HG03095 (cell line): Measurements from ENCODE around the gene ST3GAL3.

Experiments used
- ATAC-seq: cut with Tn5 transposase; IDR thresholded peaks from one replicate; pipeline ENCODE4 v1.9.1; 2021; ENCODE audit warnings: moderate library complexity; ENCODE audit not compliant: unreplicated experiment

Gene ST3GAL3

DNA sequence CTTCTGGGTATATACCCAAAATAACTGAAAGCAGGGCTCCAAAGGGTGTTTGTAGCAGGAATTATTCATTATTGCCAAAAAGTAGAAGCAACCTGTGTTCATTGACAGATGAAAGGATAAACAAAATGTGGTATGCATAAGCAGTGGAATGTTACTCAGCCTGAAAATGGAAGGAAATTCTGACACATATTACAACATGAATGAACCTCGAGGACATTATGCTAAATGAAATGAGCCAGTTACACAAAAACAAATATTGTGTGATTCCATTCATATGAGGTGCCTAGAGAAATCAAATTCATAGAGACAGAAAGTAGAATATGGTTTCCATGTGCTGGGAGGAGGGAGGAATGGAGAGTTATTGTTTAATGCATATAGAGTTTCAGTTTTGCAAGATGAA lies 140.0 kb downstream of the ST3GAL3 start:
- no peak for ATAC-seq

DNA sequence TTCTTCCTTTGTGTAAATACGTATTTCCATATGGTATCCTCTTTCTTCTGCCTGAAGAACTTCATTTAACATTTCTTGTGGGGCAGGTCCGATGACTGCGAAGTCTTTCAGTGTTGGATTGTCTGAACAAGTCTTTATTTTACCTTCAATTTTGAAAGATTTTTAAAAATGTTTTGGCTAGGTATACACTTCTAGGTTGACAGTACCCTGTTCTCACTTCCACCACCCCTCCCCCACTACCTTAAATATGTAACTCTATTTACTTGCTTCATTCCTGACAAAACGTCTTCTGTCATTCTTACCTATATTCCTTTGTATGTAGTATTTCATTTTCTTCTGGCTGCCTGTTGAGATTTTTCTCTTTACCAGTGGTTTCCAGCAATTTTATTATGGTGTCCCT lies 140.5 kb downstream of the ST3GAL3 start:
- no peak for ATAC-seq

DNA sequence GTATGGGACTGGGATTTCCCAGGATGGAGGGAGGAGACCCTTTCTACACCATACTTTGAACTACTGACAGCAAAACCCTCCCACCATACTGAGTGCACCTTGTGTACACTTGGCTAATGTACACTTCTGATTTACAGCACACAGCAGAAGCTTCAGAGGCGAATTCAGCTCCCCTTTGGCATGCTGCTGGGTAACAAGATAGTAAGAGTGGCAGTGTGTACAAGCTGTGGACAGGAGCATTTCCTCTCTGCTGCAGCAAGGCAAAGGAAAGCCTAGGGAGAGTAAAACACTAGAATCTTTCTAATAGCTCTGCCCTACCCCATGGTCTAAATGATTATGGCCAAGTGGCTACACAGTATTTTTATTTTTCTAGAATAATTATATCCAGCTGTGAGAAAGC lies 142.3 kb downstream of the ST3GAL3 start:
- no peak for ATAC-seq

DNA sequence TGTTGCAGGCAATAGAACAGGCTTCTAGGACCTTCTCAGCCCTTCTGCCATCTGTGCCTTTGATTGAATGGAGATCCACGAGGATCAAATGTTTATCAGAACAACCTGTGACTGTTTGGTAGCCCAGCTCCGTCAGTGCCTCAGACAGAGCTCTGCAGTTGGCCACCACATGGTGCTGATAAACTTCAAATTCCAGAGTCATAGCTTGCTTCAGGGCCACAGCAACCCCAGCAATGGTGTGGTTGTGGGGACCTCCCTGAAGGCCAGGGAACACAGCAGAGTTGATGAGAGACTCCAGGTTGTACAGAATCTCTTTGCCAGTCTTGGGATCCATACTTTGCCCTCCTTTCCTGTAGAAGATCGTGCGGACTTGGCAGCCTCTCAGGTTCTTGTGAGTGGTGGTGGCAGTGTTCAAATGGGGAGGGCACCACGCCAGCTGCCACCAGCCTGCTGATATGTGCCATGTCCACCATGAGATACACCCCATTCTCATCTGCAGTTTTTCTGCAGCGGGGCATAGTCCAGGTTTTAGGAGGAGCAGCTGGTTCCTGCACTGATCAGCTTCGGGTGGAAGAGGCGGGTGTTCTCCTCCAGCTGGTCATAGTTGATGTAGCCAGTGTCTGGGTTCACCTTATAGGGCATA lies 143.4 kb downstream of the ST3GAL3 start:
- ATAC-seq = no peak

DNA sequence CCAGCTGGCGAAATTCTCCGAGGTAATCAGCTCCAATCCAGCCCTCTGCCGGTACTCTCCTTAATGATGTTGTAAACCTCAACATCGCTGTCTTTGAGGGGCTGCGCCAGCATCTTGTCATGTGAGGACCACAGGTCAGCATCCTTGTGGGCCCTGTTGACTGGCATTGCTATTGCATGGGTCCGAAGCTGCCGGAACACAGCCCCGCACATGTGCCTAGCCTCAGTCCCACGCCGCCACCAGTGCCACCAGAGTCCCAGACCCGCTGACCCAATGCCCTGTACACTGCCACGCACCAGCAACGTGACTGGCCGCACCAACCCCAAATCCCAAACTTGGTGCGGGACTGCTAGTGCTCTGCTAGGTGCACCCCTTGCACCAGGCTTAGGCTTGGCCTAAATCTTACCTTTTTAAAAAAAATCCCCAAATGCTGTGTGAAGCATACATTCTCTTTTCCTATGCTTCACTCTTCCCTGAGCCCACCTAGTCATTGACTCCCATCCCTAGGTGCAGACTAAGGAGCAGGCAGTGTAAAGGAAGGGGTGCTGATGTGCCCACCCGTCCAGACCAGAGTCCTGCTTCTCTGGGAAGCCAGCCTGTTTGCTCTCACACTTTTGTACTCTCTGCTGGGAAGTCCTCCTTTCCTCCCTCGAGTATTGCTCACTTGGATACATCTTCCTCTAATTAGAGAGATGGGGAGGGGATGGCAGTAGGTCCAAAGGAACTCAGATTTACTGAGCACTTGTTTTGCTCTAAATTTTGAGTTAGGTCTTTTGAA lies 144.4 kb downstream of the ST3GAL3 start:
- ATAC-seq = no peak

DNA sequence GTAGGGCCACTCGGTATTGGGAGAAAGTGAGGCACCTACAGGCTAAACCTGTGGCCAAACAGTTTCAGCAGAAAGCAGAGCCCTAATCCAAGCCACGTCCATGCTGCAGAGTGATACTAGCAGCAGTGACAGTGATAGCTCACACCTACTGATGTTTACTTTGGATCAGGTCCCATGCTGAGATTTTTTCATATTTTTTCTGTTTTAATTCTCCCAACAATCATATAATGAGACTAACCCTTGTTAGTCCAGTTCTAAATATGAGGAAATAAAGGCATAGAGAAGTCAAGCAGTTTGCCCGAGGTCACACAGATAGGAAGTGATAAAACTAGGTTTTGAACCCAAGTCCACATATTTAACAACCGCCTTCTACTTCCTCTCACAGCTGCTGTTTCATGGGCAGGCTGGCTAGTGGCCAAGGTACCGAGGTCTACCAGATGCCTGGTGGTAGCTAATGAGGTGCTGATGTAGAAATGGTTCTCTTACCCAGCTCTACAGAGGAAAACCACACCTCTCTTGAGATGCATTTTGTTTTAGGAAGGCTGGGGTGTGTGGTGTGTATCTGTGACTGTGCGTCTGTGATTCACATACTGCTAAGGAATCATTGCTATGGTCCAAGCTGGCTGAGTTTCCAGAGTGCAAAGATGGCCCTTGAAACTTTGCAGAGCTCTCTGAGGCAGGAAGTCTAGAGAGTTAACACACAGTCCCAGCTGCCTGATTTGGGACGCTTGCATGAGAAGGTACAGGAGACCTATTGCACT lies 146.0 kb downstream of the ST3GAL3 start:
- ATAC-seq = no peak

DNA sequence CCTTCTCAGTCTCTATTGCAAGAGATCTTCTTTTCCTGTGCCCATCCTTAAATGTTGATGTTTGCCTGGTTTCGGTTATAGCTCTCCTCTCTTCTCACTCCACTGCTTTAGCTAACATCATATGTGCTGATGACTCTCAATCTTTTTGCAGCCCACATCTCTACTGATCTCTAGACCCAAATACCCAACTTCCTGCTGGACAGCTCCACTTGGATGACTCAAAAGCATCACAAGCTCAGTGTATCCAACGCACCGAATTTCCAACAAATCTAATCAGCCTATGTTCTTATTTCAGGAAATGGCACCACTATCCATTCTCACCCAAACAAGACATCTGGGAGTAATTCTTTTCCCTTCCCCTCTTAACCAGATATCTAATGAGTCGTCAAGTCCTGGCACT lies 147.1 kb downstream of the ST3GAL3 start:
- no peak for ATAC-seq

DNA sequence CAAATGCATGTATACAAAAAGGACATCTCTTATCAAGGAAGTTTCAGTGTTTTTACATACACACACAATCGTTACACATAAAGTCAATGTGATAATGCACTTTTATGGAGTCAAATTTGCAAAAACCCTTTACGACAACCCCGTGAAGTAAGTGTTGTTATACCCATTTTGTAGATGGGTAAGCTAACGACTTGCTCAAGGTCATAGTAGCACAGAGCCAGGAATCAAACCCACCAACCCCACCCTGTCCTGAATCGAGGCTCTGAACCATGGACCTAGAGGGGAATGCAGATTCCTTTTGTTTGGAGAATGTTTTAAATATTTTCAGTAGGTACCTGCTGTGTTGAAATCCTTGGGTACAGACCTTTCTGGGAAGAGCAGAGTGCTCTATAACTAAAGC lies 148.9 kb downstream of the ST3GAL3 start:
- ATAC-seq = no peak

DNA sequence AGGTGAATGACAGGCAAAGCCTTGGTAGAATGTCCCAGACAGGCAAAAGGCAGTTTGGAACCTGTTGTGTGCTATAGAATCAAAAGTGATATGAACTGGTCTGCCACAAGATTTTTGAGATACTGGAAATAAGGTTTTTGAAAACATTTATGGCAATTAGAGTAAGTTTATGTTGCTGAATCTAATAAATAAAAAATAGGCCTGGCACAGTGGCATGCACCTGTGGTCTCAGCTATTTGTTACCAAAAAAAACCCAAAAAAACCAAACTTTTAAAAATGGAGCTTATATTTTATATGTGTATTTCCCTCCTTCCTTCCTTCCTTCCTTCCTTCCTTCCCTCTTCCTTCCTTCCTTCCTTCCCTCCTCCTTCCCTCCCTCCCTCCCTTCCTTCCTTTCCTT lies 149.8 kb downstream of the ST3GAL3 start:
- ATAC-seq = no peak

DNA sequence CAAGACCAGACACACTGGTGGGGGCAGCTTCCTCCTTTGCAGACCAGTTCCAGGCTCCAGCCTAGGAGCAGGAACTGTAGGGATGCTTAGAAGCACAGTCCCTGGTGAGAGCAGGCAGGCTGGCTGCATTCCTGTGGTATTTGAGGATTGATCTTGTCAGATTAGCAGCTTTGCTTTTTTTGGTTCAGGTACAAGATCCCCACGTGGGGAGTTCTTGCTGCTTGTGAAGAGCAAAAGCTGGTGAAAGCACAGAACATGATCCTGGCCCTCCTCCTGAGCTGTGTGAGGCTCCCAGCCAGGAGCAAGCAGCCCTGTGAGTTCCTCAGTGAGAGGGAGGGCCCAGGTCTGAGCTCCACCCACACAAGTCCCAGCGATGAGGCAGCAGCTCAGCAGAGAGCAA lies 151.0 kb downstream of the ST3GAL3 start:
- no peak for ATAC-seq

DNA sequence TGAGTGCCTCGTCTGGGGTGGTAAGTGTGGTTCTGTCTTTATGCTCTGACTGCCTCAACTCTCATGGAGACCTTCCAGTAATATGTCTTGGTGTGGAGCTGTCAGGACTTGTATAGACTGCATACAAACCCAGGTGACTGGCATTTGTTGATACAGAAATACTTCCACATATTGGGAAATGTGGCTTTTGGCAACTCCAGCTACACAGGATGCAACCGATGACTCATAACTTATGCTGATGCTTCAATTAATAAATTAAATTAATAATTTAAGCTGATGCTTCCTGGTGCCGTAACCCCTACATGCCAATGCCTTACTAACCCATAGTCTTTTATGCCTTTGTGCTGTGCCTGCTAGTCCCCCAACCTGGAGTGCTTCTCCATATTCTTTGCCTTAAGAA lies 154.0 kb downstream of the ST3GAL3 start:
- ATAC-seq = no peak

DNA sequence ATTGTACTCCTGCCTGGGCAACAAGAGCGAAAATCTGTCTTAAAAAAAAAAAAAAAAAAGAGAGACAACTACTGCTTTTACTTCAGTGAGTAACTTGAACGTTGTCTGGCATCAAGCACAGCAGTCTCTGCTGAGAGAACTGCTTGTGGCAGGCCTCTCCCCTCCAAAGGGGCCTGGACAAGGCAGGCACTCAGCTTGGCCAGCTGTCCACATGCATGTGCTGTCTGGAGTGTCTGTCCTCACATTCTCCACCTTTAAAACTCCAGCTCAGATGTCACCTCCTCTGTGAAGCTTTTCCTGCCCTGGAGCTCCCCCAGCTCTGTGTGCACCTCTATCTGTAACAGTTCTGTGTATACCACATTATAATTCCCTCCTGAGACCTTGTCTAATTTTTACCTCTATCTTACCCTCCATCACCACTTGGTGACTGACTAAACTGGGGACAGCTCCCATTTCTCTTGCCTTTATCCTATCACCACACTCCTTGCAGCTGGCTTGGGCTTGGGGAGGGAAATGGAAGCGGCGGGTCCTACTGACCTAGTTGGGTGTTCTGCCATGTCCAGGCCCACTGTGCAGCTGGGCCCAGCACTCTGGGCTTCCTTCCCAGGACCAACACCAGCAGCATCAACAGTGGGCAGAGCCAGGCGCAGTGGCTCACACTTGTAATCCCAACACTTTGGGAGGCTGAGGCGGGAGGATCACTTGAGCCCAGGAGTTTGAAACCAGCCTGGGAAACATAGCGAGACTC lies 154.8 kb downstream of the ST3GAL3 start:
- no peak for ATAC-seq

DNA sequence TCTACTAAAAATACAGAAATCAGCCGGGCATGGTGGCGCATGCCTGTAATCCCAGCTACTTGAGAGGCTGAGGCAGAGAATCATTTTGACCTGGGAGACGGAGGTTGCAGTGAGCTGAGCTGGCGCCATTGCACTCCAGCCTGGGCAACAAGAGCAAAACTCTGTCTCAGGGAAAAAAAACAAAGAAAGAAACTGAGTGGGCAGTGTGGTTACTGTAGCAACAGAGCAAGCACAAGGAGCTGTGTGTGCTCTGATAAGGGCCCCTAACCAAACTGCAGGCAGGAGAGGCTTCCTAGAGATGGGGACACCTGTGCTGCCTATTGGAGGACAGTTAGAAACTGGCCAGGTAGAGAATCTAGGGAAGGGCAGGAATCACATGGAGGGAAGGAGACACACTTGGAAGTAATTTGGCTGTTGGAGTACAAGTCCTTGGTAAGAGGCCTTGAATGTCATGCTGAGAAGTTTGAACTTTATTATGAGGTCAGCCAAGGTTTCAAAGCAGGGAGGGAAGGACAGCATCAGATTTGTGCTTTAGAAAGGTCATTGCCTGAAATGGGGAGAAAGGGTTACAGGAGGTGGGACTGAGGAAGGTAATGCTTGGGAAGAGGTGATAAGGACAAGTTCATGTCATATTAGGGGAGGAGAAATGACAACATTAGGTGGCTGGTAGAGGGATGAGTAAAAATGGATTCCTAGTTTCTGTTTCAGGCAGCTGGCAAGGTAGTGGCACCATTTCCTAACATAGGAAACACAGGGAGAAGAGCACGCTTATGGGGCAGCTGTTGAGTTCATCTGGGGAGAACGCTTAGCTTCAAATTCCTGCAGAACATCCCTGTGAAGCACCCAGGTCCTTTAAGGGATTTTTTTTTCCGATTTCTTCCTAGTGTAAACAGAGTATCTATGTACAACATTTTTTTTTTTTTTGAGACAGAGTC lies 157.0 kb downstream of the ST3GAL3 start:
- ATAC-seq = no peak

DNA sequence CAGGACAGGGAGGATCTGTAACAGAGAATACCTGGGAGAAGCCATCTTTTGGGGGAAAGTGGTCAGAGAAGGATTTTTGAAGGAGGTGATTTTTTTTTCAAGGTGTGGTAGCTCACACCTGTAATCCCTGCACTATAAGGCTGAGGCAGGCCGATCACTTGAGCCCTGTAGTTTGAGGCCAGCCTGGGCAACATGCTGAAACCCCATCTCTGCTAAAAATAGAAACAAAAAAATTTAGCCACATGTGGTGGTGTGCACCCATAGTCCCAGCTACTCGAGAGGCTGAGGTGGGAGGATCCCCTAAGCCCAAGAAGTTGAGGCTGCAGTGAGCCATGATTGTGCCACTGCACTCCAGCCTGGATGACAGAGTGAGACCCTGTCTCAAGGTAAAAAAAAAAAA lies 158.9 kb downstream of the ST3GAL3 start:
- ATAC-seq = no peak

DNA sequence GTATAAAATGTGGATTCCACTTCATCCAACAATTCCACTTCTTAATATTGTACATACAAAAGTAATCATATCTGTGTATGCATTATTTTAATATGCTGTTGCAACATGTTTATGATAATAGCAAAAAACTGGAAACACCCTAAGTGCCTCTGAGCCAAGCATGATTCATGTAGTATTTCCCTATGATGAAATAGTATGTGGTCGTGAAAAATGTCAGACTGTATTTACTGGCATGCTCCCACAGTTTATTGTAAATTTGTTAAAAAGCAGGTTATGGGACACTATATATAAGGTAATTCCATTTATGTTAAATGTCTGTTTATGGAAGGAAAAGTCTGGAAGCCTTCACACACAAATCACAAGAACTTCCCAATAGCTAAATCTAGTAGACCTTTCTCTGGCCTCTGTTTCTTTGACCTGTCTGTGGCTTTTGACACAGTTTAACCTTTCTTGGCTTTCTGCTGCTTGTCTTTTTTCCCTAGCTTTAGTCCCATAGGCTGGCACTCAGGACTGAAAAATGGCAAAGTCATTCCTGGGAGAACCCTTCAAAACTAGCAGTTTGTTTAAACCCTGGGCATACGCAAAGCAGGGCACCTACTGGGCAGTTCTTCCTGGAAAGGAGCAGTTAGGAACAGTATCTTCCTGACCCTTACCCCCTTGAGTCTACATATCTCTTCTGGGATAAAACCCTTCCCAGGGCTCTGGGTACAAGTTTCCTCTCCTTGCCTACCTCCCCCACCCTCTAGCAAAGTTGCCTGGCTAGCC lies 160.8 kb downstream of the ST3GAL3 start:
- no peak for ATAC-seq

DNA sequence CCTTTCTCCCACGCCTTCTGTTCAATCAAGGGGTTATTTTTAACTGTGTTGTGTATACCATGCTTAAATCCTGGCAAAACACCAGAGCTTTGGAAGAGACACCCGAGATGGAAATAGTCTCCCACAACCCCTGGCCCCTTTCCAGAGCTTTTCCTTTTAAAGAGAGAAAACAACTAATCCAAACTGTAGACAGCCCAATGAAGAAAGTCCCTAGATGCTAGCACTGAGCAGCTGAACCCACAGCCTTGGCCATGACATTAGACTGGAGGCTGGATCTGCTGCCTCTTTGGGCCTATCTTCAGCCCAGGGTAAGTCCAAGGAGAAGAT lies 161.4 kb downstream of the ST3GAL3 start:
- ATAC-seq = no peak

DNA sequence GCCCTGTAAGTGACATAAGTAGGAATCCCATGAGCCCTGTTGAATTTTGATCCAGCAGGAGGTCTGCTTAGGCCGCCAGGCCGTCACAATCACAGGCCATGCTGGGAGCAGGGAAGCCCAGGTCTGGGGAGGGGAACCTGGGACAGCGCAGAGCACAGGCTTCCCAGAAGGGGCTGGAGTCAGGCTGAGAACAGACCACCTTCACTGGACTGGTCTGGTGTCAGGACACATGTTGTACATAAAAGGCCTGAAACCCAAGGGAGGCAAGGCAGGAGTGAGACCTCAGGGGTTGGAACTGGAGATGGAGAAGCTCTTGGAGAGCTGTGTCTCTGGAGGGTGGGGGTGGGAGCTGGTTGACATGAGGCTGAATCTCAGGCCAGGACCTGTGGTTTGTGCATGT lies 163.0 kb downstream of the ST3GAL3 start:
- ATAC-seq = no peak

DNA sequence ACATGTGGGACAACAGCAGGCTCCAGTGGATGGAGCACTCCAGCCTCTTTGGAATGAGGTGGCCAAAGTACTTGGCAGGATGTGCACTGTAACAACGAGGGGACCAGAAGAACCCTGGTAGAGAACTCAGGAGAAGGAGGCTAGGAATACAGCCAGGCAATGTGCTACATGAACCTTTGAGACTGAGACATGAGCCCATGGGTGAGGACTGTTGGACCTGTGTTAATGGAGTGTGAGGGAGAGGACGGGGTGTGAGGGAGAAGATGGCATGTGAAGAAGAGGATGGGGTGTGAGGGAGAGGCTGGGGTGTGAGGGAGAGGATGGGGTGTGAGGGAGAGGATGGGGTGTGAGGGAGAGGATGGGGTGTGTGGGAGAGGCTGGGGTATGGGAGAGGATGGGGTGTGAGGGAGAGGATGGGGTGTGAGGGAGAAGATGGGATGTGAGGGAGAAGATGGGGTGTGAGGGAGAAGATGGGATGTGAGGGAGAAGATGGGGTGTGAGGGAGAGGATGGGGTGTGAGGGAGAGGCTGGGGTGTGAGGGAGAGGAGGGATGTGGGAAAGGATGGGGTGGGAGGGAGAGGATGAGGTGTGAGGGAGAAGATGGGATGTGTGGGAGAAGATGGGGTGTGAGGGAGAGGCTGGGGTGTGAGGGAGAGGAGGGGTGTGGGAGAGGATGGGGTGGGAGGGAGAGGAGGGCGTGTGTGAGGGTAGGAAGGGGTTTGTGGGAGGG lies 164.0 kb downstream of the ST3GAL3 start:
- no peak for ATAC-seq

DNA sequence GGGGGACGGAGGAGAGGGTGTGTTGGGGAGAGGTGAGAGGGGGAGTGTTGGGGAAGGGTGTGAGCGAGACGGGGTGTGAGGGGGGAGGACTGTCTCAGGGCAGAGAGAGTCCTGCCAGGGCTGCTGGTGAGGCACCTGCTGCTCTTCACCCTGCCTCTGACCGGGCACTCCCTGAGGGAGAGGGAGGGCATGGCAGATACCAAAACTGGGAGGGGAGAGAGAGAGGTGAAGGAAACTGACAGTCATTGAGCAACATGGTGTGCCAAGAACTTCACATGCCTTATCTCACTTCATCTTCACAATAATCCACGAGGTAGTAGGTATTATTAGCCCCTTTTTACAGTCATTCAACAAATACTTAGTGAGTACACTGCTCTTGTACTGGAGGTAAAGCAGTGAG lies 164.9 kb downstream of the ST3GAL3 start:
- no peak for ATAC-seq
